ENCODE results near the gene DNAJC12. TPM values are rescaled to one million over a fixed set of nuclear protein-coding genes. Genes with fewer than 3 reads are reported as not detected.
"Not testable (repeated sequence)": the region's sequence is repeated elsewhere in the genome, so short reads cannot be mapped to it uniquely, and the experiment has no call there.

The DNAJC12 gene
- total RNA-seq, 4 donors from 2014 or later = 0.57 TPM; not detected in 3

- H3K9me3 ChIP-seq = no peaks in the 10 kb centered on the region
- DNase-seq (ENCODE audit: low spot score in 2 of 2) = no peak
- no peaks in the 10 kb centered on the region for H3K36me3 ChIP-seq
- H3K27ac ChIP-seq = no peak overlapping the region
- TF ChIP-seq POLR2A (IDR thresholded peaks at IDR 0.05) (no peak), EP300 (IDR thresholded peaks at IDR 0.05) (no peak), CTCF (IDR thresholded peaks at IDR 0.05) (no peak), POLR2AphosphoS5 (IDR thresholded peaks at IDR 0.05) (no peak)
- 71% methylated on average over 3 of the region's 3 CpGs for WGBS
- H3K4me1 ChIP-seq = no peaks in the 10 kb centered on the region
- H3K4me3 ChIP-seq = no peak overlapping the region
- H3K27me3 ChIP-seq = no peaks in the 10 kb centered on the region
Observed at GRCh38 chr10:67771200-67771599, 66.8 kb downstream of the DNAJC12 start.

- no peaks in the 10 kb centered on the region for H3K36me3 ChIP-seq
- H3K9me3 ChIP-seq = no peaks in the 10 kb centered on the region
- TF ChIP-seq CTCF (IDR thresholded peaks at IDR 0.05) = no peak
- no peak for TF ChIP-seq EP300 (IDR thresholded peaks at IDR 0.05)
- TF ChIP-seq POLR2AphosphoS5 (IDR thresholded peaks at IDR 0.05) = no peak
- no peak for TF ChIP-seq POLR2A (IDR thresholded peaks at IDR 0.05)
- no peaks in the 10 kb centered on the region for H3K4me1 ChIP-seq
- H3K27ac ChIP-seq = no peak overlapping the region
- no peaks in the 10 kb centered on the region for H3K27me3 ChIP-seq
- no peak overlapping the region for H3K4me3 ChIP-seq
- no peak for DNase-seq (ENCODE audit: low spot score in 2 of 2)
Observed at GRCh38 chr10:67770537-67770936, 67.5 kb downstream of the DNAJC12 start.

DNA sequence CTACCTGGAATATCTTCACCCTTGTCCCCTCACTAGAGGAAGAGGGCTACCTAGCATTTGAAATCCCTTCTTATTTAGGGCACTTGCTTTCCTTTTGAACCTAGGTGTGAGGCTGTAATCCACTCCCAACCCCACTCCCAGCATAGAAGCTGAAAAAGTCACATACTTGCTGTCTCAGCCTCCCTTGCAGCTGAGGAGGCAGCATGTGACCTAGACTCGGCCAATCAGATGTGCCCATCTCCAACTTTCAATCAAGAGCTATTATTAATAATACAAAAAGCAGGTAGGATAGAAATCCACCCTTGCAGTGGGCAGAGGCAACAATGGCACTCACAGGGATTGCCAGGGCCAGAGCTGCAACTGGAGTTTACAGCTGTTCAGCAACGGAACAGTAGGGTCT is 70.7 kb downstream of the DNAJC12 start:
- TF ChIP-seq POLR2AphosphoS5 (IDR thresholded peaks at IDR 0.05) (no peak), EP300 (IDR thresholded peaks at IDR 0.05) (no peak), POLR2A (IDR thresholded peaks at IDR 0.05) (no peak), CTCF (IDR thresholded peaks at IDR 0.05) (no peak)
- Histone ChIP-seq H3K27ac (no peak overlapping the region), H3K27me3 (no peaks in the 10 kb centered on the region), H3K4me3 (no peak overlapping the region), H3K9me3 (no peaks in the 10 kb centered on the region), H3K36me3 (no peaks in the 10 kb centered on the region), H3K4me1 (peaks cover 12% of the 10 kb centered on the region)
- no peak for DNase-seq (ENCODE audit: low spot score in 2 of 2)
- 92% methylated on average over 2 of the region's 2 CpGs for WGBS

DNA sequence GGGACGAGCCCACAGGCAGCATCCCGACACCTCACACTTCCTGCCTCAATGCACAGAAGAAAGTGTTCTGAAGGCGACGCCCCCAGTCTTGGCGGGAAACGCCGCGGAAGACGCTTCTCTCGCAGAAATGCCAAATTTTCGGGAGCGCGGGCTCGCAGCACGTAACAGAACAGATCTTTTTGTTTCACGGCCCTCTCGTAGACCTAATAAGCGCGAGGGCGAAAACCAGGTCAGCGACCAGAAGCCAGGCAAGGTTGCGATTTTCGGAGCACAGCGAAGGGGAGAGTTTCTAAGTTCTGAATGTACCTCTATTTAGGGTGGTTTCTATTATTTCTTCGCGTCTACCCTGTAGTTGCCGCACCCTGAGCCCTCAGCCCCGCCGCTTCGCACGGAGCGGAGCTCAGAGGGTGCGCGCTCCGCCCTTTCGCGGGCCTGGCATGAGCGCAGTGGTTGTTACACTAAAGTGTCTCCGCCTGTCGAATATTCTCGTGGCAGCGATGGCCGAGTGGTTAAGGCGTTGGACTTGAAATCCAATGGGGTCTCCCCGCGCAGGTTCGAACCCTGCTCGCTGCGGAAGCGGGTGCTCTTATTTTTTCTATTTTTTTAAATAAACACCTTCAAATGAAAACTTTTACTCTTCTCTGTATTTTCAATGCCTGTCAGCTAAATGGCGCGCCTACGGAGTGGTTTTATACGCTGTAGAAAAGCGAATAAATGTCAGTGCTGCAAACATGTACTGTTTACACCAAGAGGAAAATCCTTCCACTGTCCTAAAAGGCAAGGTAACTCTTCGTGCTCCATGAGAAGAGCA is 73.8 kb downstream of the DNAJC12 start:
- Histone ChIP-seq H3K27ac (peak overlapping the region; percentile 95), H3K4me3 (peak overlapping the region; percentile 75), H3K4me1 (peaks cover 12% of the 10 kb centered on the region), H3K9me3 (no peaks in the 10 kb centered on the region), H3K27me3 (no peaks in the 10 kb centered on the region), H3K36me3 (no peaks in the 10 kb centered on the region)
- peak; percentile 95 to 97 for DNase-seq (ENCODE audit: low spot score in 2 of 2)
- TF ChIP-seq CTCF (IDR thresholded peaks at IDR 0.05) (no peak), POLR2AphosphoS5 (IDR thresholded peaks at IDR 0.05) (peak in 2 of 3 donors; percentile 93)
- under 1% methylated on average over 50 of the region's 56 CpGs for WGBS

DNA sequence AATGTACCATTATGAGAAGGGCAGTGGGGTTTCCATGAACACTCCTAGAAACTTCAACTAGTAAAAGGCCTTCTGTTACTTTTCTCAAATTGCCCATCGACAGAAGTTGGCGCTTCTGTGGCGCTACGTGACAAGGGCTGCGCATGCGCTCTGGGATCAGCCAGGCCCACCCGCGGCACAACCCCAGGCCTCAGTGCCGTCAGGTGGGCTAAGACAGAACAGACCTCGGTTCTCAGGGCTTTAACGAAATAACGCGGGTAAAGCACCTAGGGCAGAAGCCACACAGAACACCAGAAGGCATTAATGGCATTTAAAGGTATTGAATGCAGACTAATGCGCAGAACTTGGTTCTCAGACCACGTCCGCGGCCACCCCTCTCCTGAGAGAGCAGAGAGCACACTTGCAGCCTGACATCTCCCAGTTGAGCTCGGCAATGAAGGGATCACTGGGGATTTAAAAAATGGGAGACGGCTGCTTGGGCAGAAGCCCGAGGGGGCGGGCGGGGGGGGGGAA is 74.4 kb downstream of the DNAJC12 start:
- Histone ChIP-seq H3K4me3 (peak overlapping the region; percentile 75), H3K27me3 (no peaks in the 10 kb centered on the region), H3K4me1 (peaks cover 12% of the 10 kb centered on the region), H3K27ac (peak overlapping the region; percentile 95), H3K9me3 (no peaks in the 10 kb centered on the region), H3K36me3 (no peaks in the 10 kb centered on the region)
- peak in 1 of 2 donors; percentile 84 for DNase-seq (ENCODE audit: low spot score in 2 of 2)
- TF ChIP-seq POLR2A (IDR thresholded peaks at IDR 0.05) (no peak), EP300 (IDR thresholded peaks at IDR 0.05) (no peak), CTCF (IDR thresholded peaks at IDR 0.05) (no peak), POLR2AphosphoS5 (IDR thresholded peaks at IDR 0.05) (no peak)
- WGBS = 4% methylated on average over 15 of the region's 22 CpGs

DNA sequence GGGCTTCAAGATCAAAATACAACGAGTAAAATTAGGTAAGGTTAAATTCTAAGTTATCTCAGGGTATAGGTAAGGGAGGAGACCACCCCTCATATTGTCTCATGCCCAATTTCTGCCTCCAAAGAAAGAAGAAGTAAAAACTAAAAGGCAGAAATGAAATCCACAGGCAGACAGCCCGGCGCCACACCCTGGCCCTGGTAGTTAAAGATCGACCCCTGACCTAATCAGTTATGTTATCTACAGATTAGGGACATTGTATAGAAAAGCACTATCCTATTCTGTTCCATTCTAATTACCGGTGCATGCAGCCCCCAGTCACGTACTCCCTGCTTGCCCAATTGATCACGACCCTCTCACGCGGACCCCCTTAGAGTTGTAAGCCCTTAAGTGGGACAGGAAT is 75.4 kb downstream of the DNAJC12 start:
- H3K9me3 ChIP-seq; H3K4me3 ChIP-seq; H3K36me3 ChIP-seq; DNase-seq (ENCODE audit: low spot score in 2 of 2); H3K27me3 ChIP-seq; H3K27ac ChIP-seq: not testable (repeated sequence)
- peaks cover 12% of the 10 kb centered on the region for H3K4me1 ChIP-seq
- WGBS = 83% methylated on average over 9 of the region's 9 CpGs

Data from suprapubic skin (tissue), 4 donors.